ENCODE results near the gene TNIP2. TPM values are rescaled to one million over a fixed set of nuclear protein-coding genes. Genes with fewer than 3 reads are reported as not detected.

Gene TNIP2
- total and polyA plus RNA-seq, 2 experiments from 2014 or later: 42.7 to 50.8 TPM

DNA sequence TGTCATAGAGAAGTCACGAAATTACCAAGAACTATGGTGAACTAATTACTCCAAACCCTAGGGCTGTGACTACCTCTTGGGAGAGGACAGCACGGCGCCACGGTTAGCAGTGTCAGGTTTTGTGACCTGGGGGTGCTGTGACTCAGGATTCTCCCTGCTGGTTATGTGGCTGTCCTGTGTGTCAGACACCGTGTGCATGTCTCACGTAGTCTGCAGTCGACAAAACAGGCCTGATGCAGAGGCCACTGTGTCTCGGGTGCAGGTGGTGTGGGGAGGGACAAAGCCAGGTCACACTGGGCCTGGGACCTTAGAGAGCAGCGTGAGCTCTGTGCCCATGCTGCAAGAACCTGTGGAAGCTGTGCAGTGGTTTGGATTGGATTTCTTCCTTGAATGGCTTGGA, 34.1 kb downstream of the TNIP2 start:
- no peaks in the 10 kb centered on the region for H3K9me2 ChIP-seq (replicated peaks; ENCODE audit: insufficient read depth)
- WGBS (ENCODE audit: low lambda C conversion rate, missing lambda C conversion rate): 96% methylated on average over 9 of the region's 9 CpGs
- H3K4me3 ChIP-seq: no peak overlapping the region
- H2AFZ ChIP-seq: no peak overlapping the region
- H3K27ac ChIP-seq: no peak overlapping the region
- DNase-seq (ENCODE audit: low spot score): no peak
- H3K27me3 ChIP-seq: no peaks in the 10 kb centered on the region
- H3K4me2 ChIP-seq: no peak overlapping the region
- no peaks in the 10 kb centered on the region for H3K36me3 ChIP-seq (replicated peaks; ENCODE audit: insufficient read depth, low read depth)
- no peaks in the 10 kb centered on the region for H3K79me2 ChIP-seq
- no peaks in the 10 kb centered on the region for H4K20me1 ChIP-seq (ENCODE audit: insufficient read depth, poor library complexity, severe bottlenecking)
- no peak for TF ChIP-seq EZH2 (IDR thresholded peaks at IDR 0.05; ENCODE audit: borderline replicate concordance)
- TF ChIP-seq EZH2phosphoT487 (IDR thresholded peaks at IDR 0.05; ENCODE audit: low read depth, severe bottlenecking, unreplicated experiment): no peak
- TF ChIP-seq, protein P1, sequence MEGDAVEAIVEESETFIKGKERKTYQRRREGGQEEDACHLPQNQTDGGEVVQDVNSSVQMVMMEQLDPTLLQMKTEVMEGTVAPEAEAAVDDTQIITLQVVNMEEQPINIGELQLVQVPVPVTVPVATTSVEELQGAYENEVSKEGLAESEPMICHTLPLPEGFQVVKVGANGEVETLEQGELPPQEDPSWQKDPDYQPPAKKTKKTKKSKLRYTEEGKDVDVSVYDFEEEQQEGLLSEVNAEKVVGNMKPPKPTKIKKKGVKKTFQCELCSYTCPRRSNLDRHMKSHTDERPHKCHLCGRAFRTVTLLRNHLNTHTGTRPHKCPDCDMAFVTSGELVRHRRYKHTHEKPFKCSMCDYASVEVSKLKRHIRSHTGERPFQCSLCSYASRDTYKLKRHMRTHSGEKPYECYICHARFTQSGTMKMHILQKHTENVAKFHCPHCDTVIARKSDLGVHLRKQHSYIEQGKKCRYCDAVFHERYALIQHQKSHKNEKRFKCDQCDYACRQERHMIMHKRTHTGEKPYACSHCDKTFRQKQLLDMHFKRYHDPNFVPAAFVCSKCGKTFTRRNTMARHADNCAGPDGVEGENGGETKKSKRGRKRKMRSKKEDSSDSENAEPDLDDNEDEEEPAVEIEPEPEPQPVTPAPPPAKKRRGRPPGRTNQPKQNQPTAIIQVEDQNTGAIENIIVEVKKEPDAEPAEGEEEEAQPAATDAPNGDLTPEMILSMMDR (IDR thresholded peaks at IDR 0.05; ENCODE audit: poor library complexity): no peak
- no peaks in the 10 kb centered on the region for H3K4me1 ChIP-seq (ENCODE audit: insufficient read depth)
- no peaks in the 10 kb centered on the region for H3K9me3 ChIP-seq (ENCODE audit: low read depth)

DNA sequence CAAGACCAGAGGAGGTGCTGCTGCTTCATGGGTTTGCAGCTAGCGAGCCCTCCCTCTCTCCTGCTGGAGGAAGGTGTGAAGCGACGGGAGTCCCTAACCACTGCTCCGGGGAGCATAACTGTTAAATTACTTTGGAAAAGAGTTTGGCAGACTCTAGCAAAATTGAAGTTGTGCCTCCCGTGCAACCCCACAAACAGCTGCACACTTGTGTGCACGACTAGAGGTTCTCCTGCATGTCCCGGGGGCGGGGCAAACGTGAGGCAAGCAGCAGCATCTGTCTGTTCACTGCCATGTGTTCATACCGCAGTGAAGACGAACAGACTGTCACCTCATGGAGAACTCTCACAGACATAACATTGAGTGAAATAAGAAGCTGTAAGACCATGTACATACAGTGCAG, 34.5 kb downstream of the TNIP2 start:
- H3K4me2 ChIP-seq: no peak overlapping the region
- no peaks in the 10 kb centered on the region for H3K79me2 ChIP-seq
- WGBS (ENCODE audit: low lambda C conversion rate, missing lambda C conversion rate): 94% methylated on average over 11 of the region's 11 CpGs
- H2AFZ ChIP-seq: no peak overlapping the region
- H4K20me1 ChIP-seq (ENCODE audit: insufficient read depth, poor library complexity, severe bottlenecking): no peaks in the 10 kb centered on the region
- H3K27ac ChIP-seq: no peak overlapping the region
- H3K4me1 ChIP-seq (ENCODE audit: insufficient read depth): no peaks in the 10 kb centered on the region
- no peak for DNase-seq (ENCODE audit: low spot score)
- no peaks in the 10 kb centered on the region for H3K36me3 ChIP-seq (replicated peaks; ENCODE audit: insufficient read depth, low read depth)
- H3K27me3 ChIP-seq: no peaks in the 10 kb centered on the region
- TF ChIP-seq, protein P1 (IDR thresholded peaks at IDR 0.05; ENCODE audit: poor library complexity): no peak
- TF ChIP-seq EZH2 (IDR thresholded peaks at IDR 0.05; ENCODE audit: borderline replicate concordance): no peak
- no peak for TF ChIP-seq EZH2phosphoT487 (IDR thresholded peaks at IDR 0.05; ENCODE audit: low read depth, severe bottlenecking, unreplicated experiment)
- H3K9me3 ChIP-seq (ENCODE audit: low read depth): no peaks in the 10 kb centered on the region
- H3K4me3 ChIP-seq: no peak overlapping the region
- H3K9me2 ChIP-seq (replicated peaks; ENCODE audit: insufficient read depth): no peaks in the 10 kb centered on the region

DNA sequence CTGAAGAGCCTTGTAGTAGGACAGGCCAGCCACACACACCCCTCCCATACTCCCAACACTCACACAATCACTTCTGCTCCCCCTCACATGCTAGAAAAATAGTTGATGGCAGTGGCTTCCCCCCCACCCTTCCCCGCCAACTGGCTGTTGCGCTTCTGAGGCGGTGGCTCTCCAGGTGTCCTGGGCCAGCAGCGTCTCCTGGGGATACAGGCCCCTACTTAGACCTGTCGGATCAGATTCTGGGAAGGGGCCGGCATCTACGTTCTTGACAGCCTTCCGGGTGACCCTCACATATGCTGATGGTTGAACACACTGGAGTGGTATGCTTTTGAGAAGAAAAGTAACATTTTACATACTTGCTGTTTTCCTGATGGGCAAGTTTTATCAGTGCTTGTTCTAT, 39.9 kb downstream of the TNIP2 start:
- TF ChIP-seq EZH2phosphoT487 (IDR thresholded peaks at IDR 0.05; ENCODE audit: low read depth, severe bottlenecking, unreplicated experiment) (no peak), EZH2 (IDR thresholded peaks at IDR 0.05; ENCODE audit: borderline replicate concordance) (no peak)
- TF ChIP-seq, protein P1 (IDR thresholded peaks at IDR 0.05; ENCODE audit: poor library complexity): no peak
- peaks cover 27% of the 10 kb centered on the region for H3K79me2 ChIP-seq
- no peak overlapping the region for H2AFZ ChIP-seq
- H4K20me1 ChIP-seq (ENCODE audit: insufficient read depth, poor library complexity, severe bottlenecking): peaks cover 5% of the 10 kb centered on the region
- no peak overlapping the region for H3K27ac ChIP-seq
- no peaks in the 10 kb centered on the region for H3K9me2 ChIP-seq (replicated peaks; ENCODE audit: insufficient read depth)
- no peaks in the 10 kb centered on the region for H3K9me3 ChIP-seq (ENCODE audit: low read depth)
- 94% methylated on average over 8 of the region's 8 CpGs for WGBS (ENCODE audit: low lambda C conversion rate, missing lambda C conversion rate)
- no peak overlapping the region for H3K4me2 ChIP-seq
- no peaks in the 10 kb centered on the region for H3K27me3 ChIP-seq
- no peak for DNase-seq (ENCODE audit: low spot score)
- H3K36me3 ChIP-seq (replicated peaks; ENCODE audit: insufficient read depth, low read depth): no peaks in the 10 kb centered on the region
- H3K4me1 ChIP-seq (ENCODE audit: insufficient read depth): no peaks in the 10 kb centered on the region
- H3K4me3 ChIP-seq: no peak overlapping the region

DNA sequence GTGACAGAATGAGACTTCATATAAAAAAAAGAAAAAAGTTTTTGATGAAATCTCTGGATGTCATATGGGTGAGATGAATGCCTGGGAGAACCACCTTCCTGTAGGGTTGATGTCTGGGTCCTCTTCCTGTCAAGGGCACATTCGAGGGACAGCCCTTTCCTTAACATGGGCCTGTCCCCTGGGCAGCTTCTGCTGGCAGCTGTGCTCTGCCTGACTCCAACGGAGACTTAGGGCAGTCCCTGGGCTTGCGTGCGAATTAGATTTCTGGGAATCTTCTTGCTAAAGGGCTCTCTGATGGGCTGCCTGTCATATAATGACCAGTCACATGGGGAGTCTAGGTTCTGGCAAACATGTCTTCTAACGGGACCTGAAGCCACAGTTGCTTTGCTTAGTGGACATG, 40.7 kb downstream of the TNIP2 start:
- Histone ChIP-seq H3K9me3 (ENCODE audit: low read depth) (no peaks in the 10 kb centered on the region), H3K79me2 (peaks cover 31% of the 10 kb centered on the region), H3K4me1 (ENCODE audit: insufficient read depth) (no peaks in the 10 kb centered on the region), H3K27ac (no peak overlapping the region), H2AFZ (no peak overlapping the region), H3K36me3 (replicated peaks; ENCODE audit: insufficient read depth, low read depth) (no peaks in the 10 kb centered on the region), H3K27me3 (no peaks in the 10 kb centered on the region), H4K20me1 (ENCODE audit: insufficient read depth, poor library complexity, severe bottlenecking) (peaks cover 5% of the 10 kb centered on the region), H3K9me2 (replicated peaks; ENCODE audit: insufficient read depth) (no peaks in the 10 kb centered on the region), H3K4me2 (no peak overlapping the region), H3K4me3 (no peak overlapping the region)
- 77% methylated on average over 5 of the region's 5 CpGs for WGBS (ENCODE audit: low lambda C conversion rate, missing lambda C conversion rate)
- TF ChIP-seq, protein P1 (IDR thresholded peaks at IDR 0.05; ENCODE audit: poor library complexity): no peak
- TF ChIP-seq EZH2phosphoT487 (IDR thresholded peaks at IDR 0.05; ENCODE audit: low read depth, severe bottlenecking, unreplicated experiment) (no peak), EZH2 (IDR thresholded peaks at IDR 0.05; ENCODE audit: borderline replicate concordance) (no peak)
- no peak for DNase-seq (ENCODE audit: low spot score)

Measured in hepatocyte (in vitro differentiated cells).